Fibroblast of lung (primary cell): ENCODE results near the gene NRIP3. TPM values are rescaled to one million over a fixed set of nuclear protein-coding genes. Genes with fewer than 3 reads are reported as not detected.

Source experiments
- DNase-seq, 2 donors: peaks; one replicate each; pipeline versions ENCODE4 v3.0.0 to v3.0.0-alpha.2; 2010; ENCODE audit warnings: low read depth in 2 of 2
- H2AFZ ChIP-seq: 2 replicates; pipeline ENCODE4 v1.5.1; 2012; ENCODE audit warnings: low read length, control low read depth, inconsistent platforms
- H3K27ac ChIP-seq: 2 replicates; pipeline ENCODE4 v1.5.1; 2011; ENCODE audit warnings: low read length, control low read depth; ENCODE audit not compliant: insufficient read depth
- H3K27me3 ChIP-seq: 2 replicates; pipeline ENCODE4 v1.5.1; 2011; ENCODE audit warnings: mild to moderate bottlenecking, low read length; ENCODE audit not compliant: control insufficient read depth, insufficient read depth
- H3K36me3 ChIP-seq: 2 replicates; pipeline ENCODE4 v1.5.1; 2011; ENCODE audit warnings: low read length; ENCODE audit not compliant: control insufficient read depth, insufficient read depth
- H3K4me1 ChIP-seq: 2 replicates; pipeline ENCODE4 v1.5.1; 2011; ENCODE audit warnings: low read length; ENCODE audit not compliant: control insufficient read depth, insufficient read depth; ENCODE audit errors: extremely low read depth
- H3K4me2 ChIP-seq: 2 replicates; pipeline ENCODE4 v1.5.1; 2011; ENCODE audit warnings: low read length, control low read depth; ENCODE audit not compliant: insufficient read depth; ENCODE audit errors: extremely low read depth
- H3K4me3 ChIP-seq, 4 experiments: fragments of 200-600 bp in 1 of 4; sonication (generic) in 1 of 4; replicated peaks in 1 of 4; 2 replicates each; pipeline ENCODE4 v1.5.1; 2011 to 2016; ENCODE audit warnings: low read length in 4 of 4, low read depth in 3 of 4, mild to moderate bottlenecking in 3 of 4, control low read depth in 2 of 4, inconsistent platforms in 1 of 4, mixed read lengths in 1 of 4; ENCODE audit not compliant: insufficient read depth in 1 of 4; ENCODE audit errors: control extremely low read depth in 1 of 4
- H3K79me2 ChIP-seq: 2 replicates; pipeline ENCODE4 v1.5.1; 2012; ENCODE audit warnings: mild to moderate bottlenecking, low read length, inconsistent platforms; ENCODE audit not compliant: control insufficient read depth, insufficient read depth
- H3K9ac ChIP-seq: 2 replicates; pipeline ENCODE4 v1.5.1; 2011; ENCODE audit warnings: mild to moderate bottlenecking, low read length, control low read depth; ENCODE audit not compliant: insufficient read depth
- H3K9me3 ChIP-seq: 2 replicates; pipeline ENCODE4 v1.5.1; 2012; ENCODE audit warnings: low read depth, low read length; ENCODE audit not compliant: control insufficient read depth, insufficient read depth
- H4K20me1 ChIP-seq: 2 replicates; pipeline ENCODE4 v1.5.1; 2011; ENCODE audit warnings: low read length; ENCODE audit not compliant: control insufficient read depth, insufficient read depth; ENCODE audit errors: extremely low read depth
- CTCF ChIP-seq, 2 donors: IDR thresholded peaks in 1 of 2; conservative IDR thresholded peaks in 1 of 2; 1 replicate in 1 of 2; 2 replicates in 1 of 2; pipeline ENCODE4 v1.5.1; 2011 to 2012; ENCODE audit warnings: low read length in 2 of 2, control low read depth in 1 of 2, inconsistent platforms in 1 of 2, low read depth in 1 of 2, mild to moderate bottlenecking in 1 of 2
- EZH2 ChIP-seq: IDR thresholded peaks from 2 replicates; pipeline ENCODE4 v1.5.1; 2012; ENCODE audit warnings: low read length, control low read depth, mild to moderate bottlenecking; ENCODE audit errors: missing control alignments
- polyA plus RNA-seq, 2 donors: library from polyadenylated mRNA; depleted of rRNA in 1 of 2; stranded (reverse) in 1 of 2; unstranded in 1 of 2; fragments of >200 nt; gene quantifications; 2 replicates each; pipeline ENCODE4 v1.2.1, GENCODE V29; 2011 to 2012; ENCODE audit warnings: missing spikeins in 1 of 2
- total RNA-seq: library from RNA; depleted of rRNA; stranded (reverse); fragments of >200 nt; gene quantifications from 2 replicates; pipeline ENCODE4 v1.2.1, GENCODE V29; 2014

NRIP3 gene
- total and polyA plus RNA-seq, 2 donors (not counting 1 experiment from before 2014, with no cell fraction given): 8.8 to 11.7 TPM

- no peaks in the 10 kb centered on the region for H3K27me3 ChIP-seq
- DNase-seq: no peak
- no peak for TF ChIP-seq CTCF (conservative IDR thresholded peaks at IDR 0.05 in 1 of 2, IDR thresholded peaks at IDR 0.05 in 1 of 2; ENCODE audit: low read depth in 1 of 2, low read length in 2 of 2)
- no peak for TF ChIP-seq EZH2
Measured at GRCh38 chr11:8933931-8934330, 69.9 kb downstream of the NRIP3 start.

GRCh38 chr11:8932564-8933180, 71.1 kb downstream of the NRIP3 start, which contains the start of gene C11orf16:
Gene C11orf16 (minus strand): TSS chr11:8932947. CDS start chr11:8932308, 639 bp downstream.
- Histone ChIP-seq H3K9ac (no peak within 1 kb of the TSS), H3K79me2 (no peaks in the 10 kb centered on the region), H3K4me1 (peaks cover 7% of the 10 kb centered on the region), H3K4me2 (no peak within 1 kb of the TSS), H3K4me3 (no peak within 1 kb of the TSS), H3K9me3 (no peaks in the 10 kb centered on the region), H2AFZ (no peak within 1 kb of the TSS), H4K20me1 (no peaks in the 10 kb centered on the region), H3K27ac (no peak within 1 kb of the TSS), H3K36me3 (no peaks in the 10 kb centered on the region), H3K27me3 (no peaks in the 10 kb centered on the region)
- TF ChIP-seq CTCF (conservative IDR thresholded peaks at IDR 0.05 in 1 of 2, IDR thresholded peaks at IDR 0.05 in 1 of 2; ENCODE audit: low read depth in 1 of 2, low read length in 2 of 2) (no peak), EZH2 (no peak)
- DNase-seq: no peak

More at GRCh38 chr11:8933931-8934330, 69.9 kb downstream of the NRIP3 start:
- Histone ChIP-seq H3K9ac (no peak overlapping the region), H3K4me1 (peaks cover 7% of the 10 kb centered on the region), H3K4me2 (no peak overlapping the region), H3K4me3 (no peak overlapping the region), H3K36me3 (no peaks in the 10 kb centered on the region), H2AFZ (no peak overlapping the region), H3K79me2 (no peaks in the 10 kb centered on the region), H3K27ac (no peak overlapping the region), H3K9me3 (no peaks in the 10 kb centered on the region), H4K20me1 (no peaks in the 10 kb centered on the region)

Other genes with a start within 250 kb of the NRIP3 start
- gene AKIP1, start 92.8 kb downstream of the NRIP3 start, total RNA-seq: 35.4 and 63.7 TPM in 2 replicates
- gene AKIP1, start 92.8 kb downstream of the NRIP3 start, polyA plus RNA-seq: 42.2 and 50.8 TPM in 2 replicates
- gene C11orf16, start 71.1 kb downstream of the NRIP3 start, total RNA-seq: not detected in 2 replicates
- gene C11orf16, start 71.1 kb downstream of the NRIP3 start, polyA plus RNA-seq: not detected in 2 replicates
- not detected in 2 replicates for gene ASCL3, start 61.0 kb downstream of the NRIP3 start, total RNA-seq
- gene ASCL3, start 61.0 kb downstream of the NRIP3 start, polyA plus RNA-seq: not detected in 2 replicates
- gene TMEM9B, start 39.6 kb downstream of the NRIP3 start, total RNA-seq: 36.2 and 51.0 TPM in 2 replicates
- 59.0 and 61.6 TPM in 2 replicates for gene TMEM9B, start 39.6 kb downstream of the NRIP3 start, polyA plus RNA-seq
- 1.8 TPM in 2 replicates for gene SCUBE2, start 87.6 kb upstream of the NRIP3 start, total RNA-seq
- 0.61 and 1.1 TPM in 2 replicates for gene SCUBE2, start 87.6 kb upstream of the NRIP3 start, polyA plus RNA-seq